GM12878 (cell line): Measurements from ENCODE around the gene CXCR1. TPM values are rescaled to one million over a fixed set of nuclear protein-coding genes. Genes with fewer than 3 reads are reported as not detected.

Source experiments
- ATAC-seq: fragments of 200-7000 bp; cut with Tn5 transposase; 3 replicates; pipeline ENCODE4 v1.9.1; 2020; ENCODE audit warnings: mild to moderate bottlenecking, moderate library complexity
- BruUV-seq: library from RNA; stranded (reverse); fragments of 400-500 nt; replicated peaks from 2 replicates; lab custom pipeline; 2021; lab: Mats Ljungman, UMichigan
- CTCF ChIA-PET: fragments of 300-600 bp; sonication (Branson Sonifier 250); formaldehyde crosslinking; extraction: SDS; loops from one replicate; lab custom pipeline; 2021; ENCODE audit warnings: inconsistent platforms; lab: Yijun Ruan, JAX
- POLR2A ChIA-PET: fragments of 350-600 bp; formaldehyde crosslinking; extraction: SDS; loops from one replicate; lab custom pipeline; 2021; ENCODE audit warnings: inconsistent platforms; lab: Charles Lee
- RAD21 ChIA-PET: fragments of 300-600 bp; sonication (Branson Sonifier 250); formaldehyde crosslinking; loops from one replicate; lab custom pipeline; 2023; ENCODE audit warnings: antibody characterized with exemption; ENCODE audit not compliant: unreplicated experiment; lab: Charles Lee
- SMC1A ChIA-PET: fragments of 300-600 bp; sonication (Branson Sonifier 250); formaldehyde crosslinking; loops from one replicate; lab custom pipeline; 2023; ENCODE audit not compliant: unreplicated experiment, uncharacterized antibody; lab: Charles Lee
- DNase-seq: peaks from one replicate; pipeline ENCODE4 v3.0.0-alpha.2; 2011; ENCODE audit warnings: low read depth, low spot score
- FAIRE-seq: peaks from 3 replicates; lab custom pipeline; 2011; peaks lifted over from hg19 to GRCh38; lab: Jason Lieb, UNC
- H2AFZ ChIP-seq: 2 replicates; pipeline ENCODE4 v1.6.0; 2011; ENCODE audit warnings: low read depth, low read length, control low read depth; ENCODE audit not compliant: control insufficient read depth
- H3K27ac ChIP-seq: 2 replicates; pipeline ENCODE4 v1.5.1; 2011; ENCODE audit warnings: control low read depth; ENCODE audit not compliant: control insufficient read depth, insufficient read depth
- H3K27me3 ChIP-seq, 2 experiments: replicated peaks in 1 of 2; 2 replicates each; pipeline versions ENCODE4 v1.6.0 to v1.6.1; 2011; ENCODE audit warnings: low read length in 1 of 2; ENCODE audit not compliant: control insufficient read depth in 2 of 2, insufficient read depth in 2 of 2
- H3K36me3 ChIP-seq, 2 experiments: 2 replicates each; pipeline ENCODE4 v1.5.1; 2011; ENCODE audit warnings: low read length in 1 of 2; ENCODE audit not compliant: control insufficient read depth in 2 of 2, insufficient read depth in 2 of 2
- H3K4me1 ChIP-seq: 2 replicates; pipeline ENCODE4 v1.6.1; 2011; ENCODE audit warnings: mild to moderate bottlenecking, low read length, moderate library complexity, mixed read lengths; ENCODE audit not compliant: control insufficient read depth, insufficient read depth
- H3K4me2 ChIP-seq: 2 replicates; pipeline ENCODE4 v1.6.0; 2011; ENCODE audit warnings: control low read depth; ENCODE audit not compliant: control insufficient read depth, insufficient read depth
- H3K4me3 ChIP-seq: fragments of 200-600 bp; sonication (generic); 2 replicates; pipeline ENCODE4 v1.5.1; 2016
- H3K79me2 ChIP-seq: 2 replicates; pipeline ENCODE4 v1.6.0; 2011; ENCODE audit warnings: low read length; ENCODE audit not compliant: control insufficient read depth, insufficient read depth
- H3K9ac ChIP-seq: 2 replicates; pipeline ENCODE4 v1.8.0; 2011; ENCODE audit warnings: low read length, control low read depth, mixed read lengths; ENCODE audit not compliant: control insufficient read depth, insufficient read depth
- H3K9me3 ChIP-seq: replicated peaks from 3 replicates; pipeline ENCODE4 v1.5.1; 2011; ENCODE audit warnings: mild to moderate bottlenecking, low read length; ENCODE audit not compliant: control insufficient read depth, insufficient read depth
- H4K20me1 ChIP-seq: 2 replicates; pipeline ENCODE4 v1.6.0; 2011; ENCODE audit not compliant: control insufficient read depth, insufficient read depth
- ASH2L ChIP-seq: fragments of 300-600, 200-600 bp; sonication (generic); IDR thresholded peaks from 2 replicates; pipeline ENCODE4 v1.6.1; 2017; ENCODE audit warnings: low read depth, mild to moderate bottlenecking, borderline replicate concordance
- BMI1 ChIP-seq: fragments of 450-650 bp; IDR thresholded peaks from 2 replicates; pipeline ENCODE4 v1.6.1; 2016; ENCODE audit warnings: mild to moderate bottlenecking, moderate library complexity, borderline replicate concordance
- HSF1 ChIP-seq: fragments of 150-350 bp; IDR thresholded peaks from 2 replicates; pipeline ENCODE4 v1.6.1; 2014; ENCODE audit warnings: mild to moderate bottlenecking, low read depth, low read length
- KLF5 ChIP-seq: fragments of 450-650 bp; IDR thresholded peaks from 2 replicates; pipeline ENCODE4 v1.6.1; 2014; ENCODE audit warnings: mild to moderate bottlenecking; ENCODE audit not compliant: partially characterized antibody
- MEF2A ChIP-seq: IDR thresholded peaks from 2 replicates; pipeline ENCODE4 v1.6.1; 2011; ENCODE audit warnings: low read depth, mild to moderate bottlenecking, low read length, moderate library complexity; ENCODE audit not compliant: insufficient read depth
- MLLT1 ChIP-seq: fragments of 450-650 bp; IDR thresholded peaks from 2 replicates; pipeline ENCODE4 v1.6.1; 2016; ENCODE audit warnings: mild to moderate bottlenecking
- MTA3 ChIP-seq: IDR thresholded peaks from 2 replicates; pipeline ENCODE4 v1.6.1; 2012; ENCODE audit warnings: low read length, inconsistent platforms, borderline replicate concordance
- NBN ChIP-seq: fragments of 450-650 bp; IDR thresholded peaks from 2 replicates; pipeline ENCODE4 v1.6.1; 2016
- PAX5 ChIP-seq: IDR thresholded peaks from 2 replicates; pipeline ENCODE4 v1.6.1; 2011; ENCODE audit warnings: low read depth, low read length, borderline replicate concordance
- POLR2AphosphoS2 ChIP-seq: IDR thresholded peaks from 2 replicates; pipeline ENCODE4 v1.6.1; 2011; ENCODE audit warnings: low read depth, mild to moderate bottlenecking, low read length, improper control_type of control experiment, moderate library complexity
- POU2F2 ChIP-seq: IDR thresholded peaks from 3 replicates; pipeline ENCODE4 v1.6.1; 2011; ENCODE audit warnings: low read depth, mild to moderate bottlenecking, low read length, borderline replicate concordance
- RAD21 ChIP-seq: IDR thresholded peaks from 2 replicates; pipeline ENCODE4 v1.6.1; 2011; ENCODE audit warnings: mild to moderate bottlenecking, low read depth, low read length, moderate library complexity; ENCODE audit not compliant: insufficient read depth
- RUNX3 ChIP-seq: IDR thresholded peaks from 2 replicates; pipeline ENCODE4 v1.6.1; 2012; ENCODE audit warnings: low read length, inconsistent platforms
- USF2 ChIP-seq: IDR thresholded peaks from 2 replicates; pipeline ENCODE4 v1.6.1; 2011; ENCODE audit warnings: low read depth, low read length, improper control_type of control experiment, borderline replicate concordance
- ZNF207 ChIP-seq: fragments of 450-650 bp; IDR thresholded peaks from 2 replicates; pipeline ENCODE4 v1.6.1; 2014; ENCODE audit warnings: antibody characterized with exemption, mild to moderate bottlenecking, borderline replicate concordance
- WGBS: methylation state at CpG from one replicate; pipeline ENCODE4 v1.1.6; 2016; ENCODE audit warnings: low lambda C conversion rate; ENCODE audit not compliant: insufficient replicate concordance, insufficient coverage; ENCODE audit errors: missing lambda C conversion rate; 5-methylcytosine and 5-hydroxymethylcytosine counted together
- in situ Hi-C: fragments of 300-500 bp; cut with MboI; formaldehyde crosslinking; loops from 9 replicates; pipeline ENCODE4 v1.14.3; 2018; ENCODE audit warnings: mixed read lengths
- intact Hi-C: fragments of 100-400 bp; cut with micrococcal nuclease; formaldehyde crosslinking; loops from one replicate; pipeline ENCODE4 v1.14.2; 2022; ENCODE audit not compliant: unreplicated experiment
- polyA plus RNA-seq, 11 experiments: library from polyadenylated mRNA; depleted of rRNA in 4 of 11; unstranded in 6 of 11; stranded (reverse) in 5 of 11; fragments of >200 nt; fragmentation: Nextera tagmentation in 4 of 11; fragmentation: Illumina TruSeq in 1 of 11; extraction: Ambion mirVana in 4 of 11; extraction: Trizol in 1 of 11; gene quantifications; 1 replicate in 1 of 11; 2 replicates in 10 of 11; pipeline versions ENCODE4 v1.2.1 to v1.2.3, GENCODE V29; 2011 to 2016; ENCODE audit warnings: inconsistent platforms in 2 of 11, missing spikeins in 2 of 11, low read depth in 1 of 11
- total RNA-seq, 4 experiments: library from RNA; depleted of rRNA in 3 of 4; stranded (reverse); fragments of >200 nt in 3 of 4; fragmentation: Illumina TruSeq in 1 of 4; extraction: Trizol in 1 of 4; gene quantifications; 2 replicates each; pipeline versions ENCODE4 v1.2.1 to v1.2.3, GENCODE V29; 2013 to 2021

Gene CXCR1
- total and polyA plus RNA-seq, 10 of the 15 experiments (the other 5 are each of a cell fraction or from before 2014, with no cell fraction given), result not detected

- CTCF ChIA-PET, result no interaction called here
- ATAC-seq, result no peak
Measured at GRCh38 chr2:218155953-218156479, 10.7 kb downstream of the CXCR1 start.

GRCh38 chr2:218152777-218153176, 14.0 kb downstream of the CXCR1 start:
- Histone ChIP-seq H3K4me2 (no peak overlapping the region), H3K36me3 (no peaks in the 10 kb centered on the region), H3K4me1 (peaks cover 4% of the 10 kb centered on the region), H3K79me2 (no peaks in the 10 kb centered on the region), H3K9ac (no peak overlapping the region), H3K27me3 (peaks cover 0 to 2% of the 10 kb centered on the region in 2 experiments; a peak in 1 of 4 replicates), H4K20me1 (no peaks in the 10 kb centered on the region), H3K9me3 (no peaks in the 10 kb centered on the region), H3K4me3 (no peak overlapping the region), H3K27ac (no peak overlapping the region), H2AFZ (no peak overlapping the region)
- FAIRE-seq (no peak), ATAC-seq (no peak), DNase-seq (no peak)
- CTCF ChIA-PET, result no interaction called here
- in situ Hi-C loops (no loop called here), intact Hi-C loops (no loop called here)
- BruUV-seq, result no TSS peak
- RAD21 ChIA-PET, result no interaction called here
- 0% methylated on average over 1 of the region's 1 CpG for WGBS
- POLR2A ChIA-PET, result no interaction called here
- SMC1A ChIA-PET, result interaction anchor here (0.6 kb wide), 1 partner anchor 381 kb away, joined by 3 read pairs; no protein-coding TSS in a partner anchor
- TF ChIP-seq MEF2A (no peak), RUNX3 (no peak), MLLT1 (no peak), RAD21 (no peak), ZNF207 (no peak), MTA3 (no peak), PAX5 (no peak), ASH2L (no peak), NBN (no peak), HSF1 (no peak), POLR2AphosphoS2 (no peak), BMI1 (no peak), USF2 (no peak), KLF5 (no peak)

More at GRCh38 chr2:218155953-218156479, 10.7 kb downstream of the CXCR1 start:
- Histone ChIP-seq H3K4me1 (no peaks in the 10 kb centered on the region), H3K79me2 (no peaks in the 10 kb centered on the region), H3K9me3 (no peaks in the 10 kb centered on the region), H3K27me3 (peaks cover 0 to 2% of the 10 kb centered on the region in 2 experiments; a peak in 1 of 4 replicates), H3K4me2 (no peak overlapping the region), H3K36me3 (no peaks in the 10 kb centered on the region), H4K20me1 (no peaks in the 10 kb centered on the region), H2AFZ (no peak overlapping the region), H3K27ac (no peak overlapping the region), H3K9ac (no peak overlapping the region), H3K4me3 (no peak overlapping the region)
- SMC1A ChIA-PET, result interaction anchor here (0.6 kb wide), 1 partner anchor 10 kb away, joined by 3 read pairs; no protein-coding TSS in a partner anchor
- FAIRE-seq (no peak), DNase-seq (no peak)
- no peak for TF ChIP-seq POU2F2
- no peak for TF ChIP-seq MEF2A
- no TSS peak for BruUV-seq
- WGBS, result 32% methylated on average over 7 of the region's 7 CpGs
- POLR2A ChIA-PET, result no interaction called here
- RAD21 ChIA-PET, result no interaction called here
- in situ Hi-C loops, result no loop called here
- intact Hi-C loops, result no loop called here
